ENCODE data around the gene PTGES2.

GRCh38 chr9:128102861-128103588, 24.5 kb downstream of the PTGES2 start:
- TF ChIP-seq, protein P1, sequence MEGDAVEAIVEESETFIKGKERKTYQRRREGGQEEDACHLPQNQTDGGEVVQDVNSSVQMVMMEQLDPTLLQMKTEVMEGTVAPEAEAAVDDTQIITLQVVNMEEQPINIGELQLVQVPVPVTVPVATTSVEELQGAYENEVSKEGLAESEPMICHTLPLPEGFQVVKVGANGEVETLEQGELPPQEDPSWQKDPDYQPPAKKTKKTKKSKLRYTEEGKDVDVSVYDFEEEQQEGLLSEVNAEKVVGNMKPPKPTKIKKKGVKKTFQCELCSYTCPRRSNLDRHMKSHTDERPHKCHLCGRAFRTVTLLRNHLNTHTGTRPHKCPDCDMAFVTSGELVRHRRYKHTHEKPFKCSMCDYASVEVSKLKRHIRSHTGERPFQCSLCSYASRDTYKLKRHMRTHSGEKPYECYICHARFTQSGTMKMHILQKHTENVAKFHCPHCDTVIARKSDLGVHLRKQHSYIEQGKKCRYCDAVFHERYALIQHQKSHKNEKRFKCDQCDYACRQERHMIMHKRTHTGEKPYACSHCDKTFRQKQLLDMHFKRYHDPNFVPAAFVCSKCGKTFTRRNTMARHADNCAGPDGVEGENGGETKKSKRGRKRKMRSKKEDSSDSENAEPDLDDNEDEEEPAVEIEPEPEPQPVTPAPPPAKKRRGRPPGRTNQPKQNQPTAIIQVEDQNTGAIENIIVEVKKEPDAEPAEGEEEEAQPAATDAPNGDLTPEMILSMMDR (IDR thresholded peaks at IDR 0.05): no peak
- no peak for TF ChIP-seq POLR2AphosphoS5 (IDR thresholded peaks at IDR 0.05; ENCODE audit: low read depth, low read length)
- TF ChIP-seq EZH2phosphoT487 (IDR thresholded peaks at IDR 0.05; ENCODE audit: borderline replicate concordance, low read depth): no peak
- no peak for TF ChIP-seq TAF1 (IDR thresholded peaks at IDR 0.05; ENCODE audit: borderline replicate concordance, low read depth, low read length)
- TF ChIP-seq EP300 (IDR thresholded peaks at IDR 0.05; ENCODE audit: borderline replicate concordance in 1 of 2, low read depth in 1 of 2, low read length in 1 of 2): no peak
- TF ChIP-seq JUND (IDR thresholded peaks at IDR 0.05): no peak
- TF ChIP-seq GABPA (IDR thresholded peaks at IDR 0.05; ENCODE audit: low read depth): no peak
- TF ChIP-seq NRF1 (IDR thresholded peaks at IDR 0.05; ENCODE audit: low read depth, low read length): no peak
